ACC112 (cell line): ENCODE measurements around the gene RPS6KA5.
A peak's percentile ranks its signal among the peaks of the same experiment; 100 is the strongest.

Experiments used
- H2AFZ ChIP-seq: fragments of 200-600 bp; sonication (generic); one replicate; pipeline ENCODE4 v1.6.0; 2017; ENCODE audit warnings: antibody characterized with exemption, low read length; ENCODE audit not compliant: unreplicated experiment
- H3K27ac ChIP-seq: fragments of 200-600 bp; sonication (generic); 2 replicates; pipeline ENCODE4 v1.5.1; 2014; ENCODE audit warnings: low read depth, mild to moderate bottlenecking, antibody characterized with exemption, low read length, moderate library complexity
- H3K27me3 ChIP-seq: fragments of 200-600 bp; sonication (generic); 2 replicates; pipeline ENCODE4 v1.6.1; 2014; ENCODE audit warnings: mild to moderate bottlenecking, antibody characterized with exemption, low read length, moderate library complexity, mixed read lengths; ENCODE audit not compliant: insufficient read depth
- H3K36me3 ChIP-seq: fragments of 200-600 bp; sonication (generic); 2 replicates; pipeline ENCODE4 v1.6.1; 2016; ENCODE audit warnings: mild to moderate bottlenecking, antibody characterized with exemption, low read length, moderate library complexity, mixed read lengths; ENCODE audit not compliant: insufficient read depth
- H3K4me1 ChIP-seq: fragments of 200-600 bp; sonication (generic); one replicate; pipeline ENCODE4 v1.6.1; 2016; ENCODE audit warnings: low read length, mixed read lengths; ENCODE audit not compliant: insufficient read depth, unreplicated experiment, control insufficient read depth
- H3K4me3 ChIP-seq: fragments of 200-600 bp; sonication (generic); 2 replicates; pipeline ENCODE4 v1.5.1; 2014; ENCODE audit warnings: mild to moderate bottlenecking, low read depth, low read length
- H3K79me2 ChIP-seq: fragments of 200-600 bp; sonication (generic); one replicate; pipeline ENCODE4 v1.6.0; 2016; ENCODE audit warnings: low read length; ENCODE audit not compliant: control insufficient read depth, unreplicated experiment, insufficient read depth

RPS6KA5 gene

DNA sequence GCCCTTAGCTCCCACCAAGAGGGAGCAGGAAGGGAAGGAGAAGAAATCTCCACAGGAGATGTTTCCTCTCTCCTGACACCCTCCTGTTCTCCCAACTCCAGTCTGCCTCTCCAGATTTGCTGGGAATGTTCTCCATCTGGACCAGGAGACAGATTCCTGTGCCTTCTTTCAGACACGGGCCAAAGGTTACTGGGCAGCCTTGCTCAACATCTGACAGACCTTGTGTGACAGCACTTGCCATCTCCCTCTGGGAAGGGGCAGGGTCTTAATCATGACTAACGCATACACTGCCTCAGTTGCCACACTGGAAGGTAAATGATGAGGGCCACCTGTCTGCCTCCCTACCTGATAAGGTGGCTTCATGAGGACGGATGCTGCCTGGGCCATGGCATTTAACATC is 241.7 kb downstream of the RPS6KA5 start:
- no peak overlapping the region for H3K27ac ChIP-seq
- H3K4me1 ChIP-seq = peaks cover 5% of the 10 kb centered on the region
- no peak overlapping the region for H2AFZ ChIP-seq

GRCh38 chr14:90816681-90817436 is 243.6 kb downstream of the RPS6KA5 start:
- H2AFZ ChIP-seq = no peak overlapping the region
- H3K4me3 ChIP-seq = peak overlapping the region; percentile 56
- H3K4me1 ChIP-seq = peaks cover 5% of the 10 kb centered on the region

More for the DNA sequence above, 241.7 kb downstream of the RPS6KA5 start:
- H3K79me2 ChIP-seq = peaks cover 15% of the 10 kb centered on the region
- H3K4me3 ChIP-seq = no peak overlapping the region
- no peaks in the 10 kb centered on the region for H3K36me3 ChIP-seq
- H3K27me3 ChIP-seq = no peaks in the 10 kb centered on the region

DNA sequence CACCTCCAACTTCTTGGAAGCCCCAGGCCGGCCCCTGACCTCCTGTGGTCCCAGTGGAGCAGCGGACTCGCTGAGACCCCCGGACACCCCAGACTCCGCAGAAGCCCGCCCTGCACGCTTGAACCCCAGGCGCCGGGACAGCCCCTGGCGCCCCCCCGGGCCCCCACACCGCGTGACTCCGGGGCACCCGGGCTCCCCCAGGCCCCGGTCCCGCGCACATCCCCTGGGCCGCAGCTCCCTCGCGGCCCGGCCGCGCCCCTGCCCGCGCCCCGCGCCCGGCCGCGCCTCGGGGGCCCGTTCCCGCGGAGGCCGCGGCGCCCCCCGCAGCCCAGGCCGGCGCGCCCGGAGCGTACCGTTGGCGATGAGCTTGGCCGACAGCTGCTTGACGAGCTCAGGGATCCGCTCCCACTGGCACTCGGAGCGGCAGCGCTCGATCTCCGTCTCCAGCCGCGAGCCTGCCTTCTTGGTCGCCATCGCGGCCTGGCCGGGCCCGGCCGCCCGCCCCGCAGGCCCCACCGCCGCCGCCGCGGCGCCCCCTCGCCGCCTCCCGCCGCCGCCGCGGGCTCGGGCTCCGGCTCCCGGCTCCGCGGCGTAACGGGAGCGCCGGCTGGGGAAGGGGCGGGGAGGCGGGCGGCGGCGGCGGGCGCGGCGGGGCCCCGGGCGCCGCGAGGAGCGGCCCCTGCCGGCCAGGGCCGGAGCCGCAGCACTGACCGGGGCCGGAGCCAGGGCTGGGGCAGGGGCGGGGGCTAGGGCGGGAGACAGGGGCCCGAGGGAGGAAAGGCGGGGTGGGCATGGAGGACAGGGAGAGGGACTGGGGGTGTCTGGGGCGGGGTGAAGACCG is 244.4 kb downstream of the RPS6KA5 start, which contains the start of gene TTC7B:
Gene TTC7B (minus strand): TSS at position 609 of the 841 bp plus-strand sequence. CDS start 135 bp downstream, at position 474.
- Histone ChIP-seq H3K36me3 (no peaks in the 10 kb centered on the region), H3K79me2 (peaks cover 15% of the 10 kb centered on the region), H3K27ac (no peak within 1 kb of the TSS), H3K27me3 (no peaks in the 10 kb centered on the region), H3K4me1 (peaks cover 5% of the 10 kb centered on the region), H3K4me3 (peak within 1 kb of the TSS; percentile 91), H2AFZ (peak within 1 kb of the TSS; percentile 96)

More at GRCh38 chr14:90816681-90817436, 243.6 kb downstream of the RPS6KA5 start:
- no peak overlapping the region for H3K27ac ChIP-seq
- H3K79me2 ChIP-seq = peaks cover 15% of the 10 kb centered on the region
- H3K27me3 ChIP-seq = no peaks in the 10 kb centered on the region
- no peaks in the 10 kb centered on the region for H3K36me3 ChIP-seq

GRCh38 chr14:90815572-90815821 is 244.9 kb downstream of the RPS6KA5 start:
- H3K79me2 ChIP-seq = peaks cover 15% of the 10 kb centered on the region
- H3K4me1 ChIP-seq = peaks cover 5% of the 10 kb centered on the region
- H3K36me3 ChIP-seq = no peaks in the 10 kb centered on the region
- no peak overlapping the region for H3K27ac ChIP-seq
- peak overlapping the region; percentile 91 for H3K4me3 ChIP-seq
- H2AFZ ChIP-seq = peak overlapping the region; percentile 96
- H3K27me3 ChIP-seq = no peaks in the 10 kb centered on the region

DNA sequence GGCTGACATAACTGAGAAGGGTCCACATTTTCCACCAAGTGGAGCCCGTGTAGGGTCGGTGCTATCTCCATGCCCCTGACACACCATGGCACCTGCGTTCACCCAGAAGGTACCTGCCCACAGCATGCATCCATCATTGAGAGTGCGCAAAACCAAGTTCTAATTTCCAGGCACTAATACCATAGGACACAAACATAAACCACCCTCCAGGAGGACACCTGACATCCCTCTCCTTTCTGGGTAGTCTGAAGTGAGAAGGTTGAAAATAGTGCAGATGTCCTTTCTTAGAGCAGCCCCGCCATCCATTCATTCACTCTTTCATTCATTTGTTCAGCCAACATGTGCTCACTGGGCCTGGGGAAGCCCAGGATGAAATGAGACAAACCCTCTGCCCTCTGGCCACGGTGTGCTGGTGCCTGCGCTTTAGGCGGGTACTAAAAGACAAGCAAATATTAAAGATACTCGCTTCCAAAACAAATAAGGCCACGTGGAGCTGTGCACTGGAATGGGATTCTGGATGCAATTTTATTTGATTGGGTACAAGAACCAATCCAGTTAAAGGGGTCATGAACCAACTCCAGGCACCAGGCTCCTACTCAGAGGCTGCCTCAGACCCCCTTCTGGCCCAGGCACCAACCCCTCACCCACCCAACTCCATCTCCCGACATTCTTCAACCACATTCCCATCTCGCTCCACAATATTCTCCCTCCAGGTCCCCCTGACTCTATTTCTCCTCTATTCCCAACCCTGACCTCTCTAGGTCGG is 245.5 kb downstream of the RPS6KA5 start:
- H3K4me3 ChIP-seq = peak overlapping the region; percentile 91
- H3K4me1 ChIP-seq = peaks cover 5% of the 10 kb centered on the region
- H3K79me2 ChIP-seq = peaks cover 15% of the 10 kb centered on the region
- H3K27me3 ChIP-seq = no peaks in the 10 kb centered on the region
- no peaks in the 10 kb centered on the region for H3K36me3 ChIP-seq
- no peak overlapping the region for H3K27ac ChIP-seq
- peak overlapping the region; percentile 96 for H2AFZ ChIP-seq

DNA sequence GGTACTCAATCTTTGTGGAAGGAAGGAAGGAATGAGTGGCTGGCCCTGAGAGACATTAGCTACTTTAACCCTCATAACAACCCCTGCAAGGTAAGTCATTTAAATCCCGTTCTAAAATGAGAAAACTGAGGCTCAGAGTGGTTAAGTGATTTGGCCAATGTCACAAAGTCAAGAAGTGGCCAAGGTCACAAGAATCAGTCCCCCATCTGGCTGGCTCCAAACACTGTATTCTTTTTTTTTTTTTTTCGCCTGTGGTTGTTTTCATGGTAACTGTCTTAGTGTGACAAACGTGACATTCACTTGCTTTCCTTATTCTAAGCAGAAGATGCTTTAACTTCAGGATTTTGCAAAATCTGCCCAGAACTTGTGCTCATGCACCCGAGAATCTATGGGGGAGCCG is 247.0 kb downstream of the RPS6KA5 start:
- Histone ChIP-seq H2AFZ (no peak overlapping the region), H3K36me3 (no peaks in the 10 kb centered on the region), H3K4me1 (peaks cover 5% of the 10 kb centered on the region), H3K27ac (no peak overlapping the region), H3K79me2 (peaks cover 15% of the 10 kb centered on the region), H3K4me3 (no peak overlapping the region), H3K27me3 (no peaks in the 10 kb centered on the region)

- Histone ChIP-seq H3K79me2 (peaks cover 15% of the 10 kb centered on the region), H3K27me3 (no peaks in the 10 kb centered on the region), H3K4me1 (peaks cover 5% of the 10 kb centered on the region), H3K27ac (no peak overlapping the region), H2AFZ (no peak overlapping the region), H3K4me3 (no peak overlapping the region), H3K36me3 (no peaks in the 10 kb centered on the region)
Measured at GRCh38 chr14:90812109-90812508, 248.3 kb downstream of the RPS6KA5 start.

- no peaks in the 10 kb centered on the region for H3K36me3 ChIP-seq
- H2AFZ ChIP-seq = no peak overlapping the region
- H3K4me1 ChIP-seq = peaks cover 5% of the 10 kb centered on the region
- H3K27me3 ChIP-seq = no peaks in the 10 kb centered on the region
- H3K4me3 ChIP-seq = no peak overlapping the region
- H3K79me2 ChIP-seq = peaks cover 15% of the 10 kb centered on the region
- H3K27ac ChIP-seq = no peak overlapping the region
Measured at GRCh38 chr14:90811641-90812040, 248.8 kb downstream of the RPS6KA5 start.

- no peak overlapping the region for H2AFZ ChIP-seq
- H3K79me2 ChIP-seq = peaks cover 15% of the 10 kb centered on the region
- no peaks in the 10 kb centered on the region for H3K27me3 ChIP-seq
- H3K27ac ChIP-seq = no peak overlapping the region
- H3K4me1 ChIP-seq = peaks cover 5% of the 10 kb centered on the region
- no peaks in the 10 kb centered on the region for H3K36me3 ChIP-seq
- H3K4me3 ChIP-seq = no peak overlapping the region
Measured at GRCh38 chr14:90810806-90811205, 249.6 kb downstream of the RPS6KA5 start.

GRCh38 chr14:90809530-90810312 is 250.7 kb downstream of the RPS6KA5 start:
- no peaks in the 10 kb centered on the region for H3K27me3 ChIP-seq
- no peaks in the 10 kb centered on the region for H3K4me1 ChIP-seq
- H3K4me3 ChIP-seq = no peak overlapping the region
- no peak overlapping the region for H2AFZ ChIP-seq
- H3K27ac ChIP-seq = no peak overlapping the region
- H3K36me3 ChIP-seq = no peaks in the 10 kb centered on the region
- H3K79me2 ChIP-seq = peaks cover 5% of the 10 kb centered on the region
